Hepatocyte (in vitro differentiated cells): ENCODE data around the gene GDI2. TPM values are rescaled to one million over a fixed set of nuclear protein-coding genes. Genes with fewer than 3 reads are reported as not detected.

Experiments
- DNase-seq: peaks from one replicate; pipeline ENCODE4 v3.0.0-alpha.2; 2016; ENCODE audit warnings: low spot score
- H2AFZ ChIP-seq: fragments of 200-600 bp; sonication (generic); 2 replicates; pipeline ENCODE4 v1.6.0; 2016; ENCODE audit warnings: antibody characterized with exemption, mild to moderate bottlenecking
- H3K27ac ChIP-seq: fragments of 200-600 bp; sonication (generic); 2 replicates; pipeline ENCODE4 v1.5.1; 2016; ENCODE audit warnings: mild to moderate bottlenecking
- H3K27me3 ChIP-seq: fragments of 200-600 bp; sonication (generic); 2 replicates; pipeline ENCODE4 v1.6.1; 2016
- H3K36me3 ChIP-seq: fragments of 200-600 bp; sonication (generic); replicated peaks from 2 replicates; pipeline ENCODE4 v1.5.1; 2016; ENCODE audit warnings: low read depth; ENCODE audit not compliant: insufficient read depth
- H3K4me1 ChIP-seq: fragments of 200-600 bp; sonication (generic); 2 replicates; pipeline ENCODE4 v1.5.1; 2016; ENCODE audit warnings: mild to moderate bottlenecking, moderate library complexity; ENCODE audit not compliant: insufficient read depth
- H3K4me2 ChIP-seq: fragments of 200-600 bp; sonication (generic); 2 replicates; pipeline ENCODE4 v1.6.0; 2016
- H3K4me3 ChIP-seq: fragments of 200-600 bp; sonication (generic); 2 replicates; pipeline ENCODE4 v1.5.1; 2016; ENCODE audit warnings: mild to moderate bottlenecking
- H3K79me2 ChIP-seq: fragments of 200-600 bp; sonication (generic); 2 replicates; pipeline ENCODE4 v1.6.0; 2017; ENCODE audit warnings: mild to moderate bottlenecking
- H3K9me2 ChIP-seq: fragments of 200-600 bp; sonication (generic); replicated peaks from 2 replicates; pipeline ENCODE4 v1.6.0; 2017; ENCODE audit warnings: mild to moderate bottlenecking; ENCODE audit not compliant: insufficient read depth
- H3K9me3 ChIP-seq: fragments of 200-600 bp; sonication (generic); 2 replicates; pipeline ENCODE4 v1.5.1; 2016; ENCODE audit warnings: low read depth, mild to moderate bottlenecking
- H4K20me1 ChIP-seq: fragments of 200-600 bp; sonication (generic); 2 replicates; pipeline ENCODE4 v1.6.0; 2016; ENCODE audit warnings: mild to moderate bottlenecking; ENCODE audit not compliant: insufficient read depth, poor library complexity, severe bottlenecking
- EZH2 ChIP-seq: fragments of 200-600 bp; sonication (generic); IDR thresholded peaks from 2 replicates; pipeline ENCODE4 v1.6.1; 2016; ENCODE audit warnings: antibody characterized with exemption, mild to moderate bottlenecking, borderline replicate concordance
- EZH2phosphoT487 ChIP-seq: fragments of 200-600 bp; sonication (generic); IDR thresholded peaks from one replicate; pipeline ENCODE4 v1.6.1; 2018; ENCODE audit warnings: antibody characterized with exemption, mild to moderate bottlenecking, low read depth, moderate library complexity; ENCODE audit not compliant: unreplicated experiment, severe bottlenecking
- WGBS: methylation state at CpG from one replicate; pipeline ENCODE4 v1.1.6; 2016; ENCODE audit warnings: low lambda C conversion rate; ENCODE audit errors: missing lambda C conversion rate; 5-methylcytosine and 5-hydroxymethylcytosine counted together
- polyA plus RNA-seq: library from polyadenylated mRNA; unstranded; fragments of >200 nt; fragmentation: Nextera tagmentation; extraction: Ambion mirVana; gene quantifications from 2 replicates; pipeline ENCODE4 v1.2.1, GENCODE V29; 2016
- total RNA-seq: library from RNA; depleted of rRNA; stranded (reverse); fragments of >200 nt; gene quantifications from 2 replicates; pipeline ENCODE4 v1.2.3, GENCODE V29; 2014
- TF ChIP-seq, protein P1 (sequence below): fragments of 200-600 bp; sonication (generic); IDR thresholded peaks from 2 replicates; pipeline ENCODE4 v1.5.1; 2016; ENCODE audit warnings: antibody characterized with exemption, mild to moderate bottlenecking; ENCODE audit not compliant: poor library complexity

Gene GDI2
- total and polyA plus RNA-seq, 2 experiments from 2014 or later = 149 to 362 TPM

- no peak overlapping the region for H3K4me2 ChIP-seq
Observed at GRCh38 chr10:5833814-5834213, 20.6 kb upstream of the GDI2 start.

DNA sequence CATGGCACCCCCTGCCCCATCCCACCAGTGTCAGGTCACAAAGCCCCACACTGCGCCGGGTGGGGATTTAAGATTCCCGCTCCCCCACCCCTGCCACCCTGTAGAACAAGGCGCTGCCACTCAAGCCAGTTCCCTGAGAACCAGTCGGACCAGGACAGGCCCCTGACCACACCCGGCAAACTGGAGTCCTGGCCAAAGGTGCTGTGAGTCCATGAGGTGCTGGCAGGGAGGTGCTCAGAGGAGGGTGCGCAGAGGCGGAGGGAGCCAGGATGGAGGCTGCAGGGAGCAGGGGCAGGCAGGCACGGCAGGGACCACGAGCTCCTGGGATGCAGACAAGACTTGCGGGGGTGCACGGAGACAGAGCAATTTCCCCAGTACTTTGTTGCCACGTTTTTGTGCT, 19.7 kb upstream of the GDI2 start:
- H3K4me3 ChIP-seq = no peak overlapping the region

More at GRCh38 chr10:5833814-5834213, 20.6 kb upstream of the GDI2 start:
- Histone ChIP-seq H3K36me3 (no peaks in the 10 kb centered on the region), H4K20me1 (no peaks in the 10 kb centered on the region), H3K27me3 (no peaks in the 10 kb centered on the region), H2AFZ (no peak overlapping the region), H3K27ac (no peak overlapping the region), H3K4me1 (no peaks in the 10 kb centered on the region), H3K9me3 (no peaks in the 10 kb centered on the region), H3K4me3 (no peak overlapping the region), H3K9me2 (no peaks in the 10 kb centered on the region), H3K79me2 (no peaks in the 10 kb centered on the region)
- TF ChIP-seq, protein P1, sequence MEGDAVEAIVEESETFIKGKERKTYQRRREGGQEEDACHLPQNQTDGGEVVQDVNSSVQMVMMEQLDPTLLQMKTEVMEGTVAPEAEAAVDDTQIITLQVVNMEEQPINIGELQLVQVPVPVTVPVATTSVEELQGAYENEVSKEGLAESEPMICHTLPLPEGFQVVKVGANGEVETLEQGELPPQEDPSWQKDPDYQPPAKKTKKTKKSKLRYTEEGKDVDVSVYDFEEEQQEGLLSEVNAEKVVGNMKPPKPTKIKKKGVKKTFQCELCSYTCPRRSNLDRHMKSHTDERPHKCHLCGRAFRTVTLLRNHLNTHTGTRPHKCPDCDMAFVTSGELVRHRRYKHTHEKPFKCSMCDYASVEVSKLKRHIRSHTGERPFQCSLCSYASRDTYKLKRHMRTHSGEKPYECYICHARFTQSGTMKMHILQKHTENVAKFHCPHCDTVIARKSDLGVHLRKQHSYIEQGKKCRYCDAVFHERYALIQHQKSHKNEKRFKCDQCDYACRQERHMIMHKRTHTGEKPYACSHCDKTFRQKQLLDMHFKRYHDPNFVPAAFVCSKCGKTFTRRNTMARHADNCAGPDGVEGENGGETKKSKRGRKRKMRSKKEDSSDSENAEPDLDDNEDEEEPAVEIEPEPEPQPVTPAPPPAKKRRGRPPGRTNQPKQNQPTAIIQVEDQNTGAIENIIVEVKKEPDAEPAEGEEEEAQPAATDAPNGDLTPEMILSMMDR = no peak
- TF ChIP-seq EZH2phosphoT487 (no peak), EZH2 (no peak)
- DNase-seq = no peak
- WGBS = 49% methylated on average over 6 of the region's 6 CpGs

DNA sequence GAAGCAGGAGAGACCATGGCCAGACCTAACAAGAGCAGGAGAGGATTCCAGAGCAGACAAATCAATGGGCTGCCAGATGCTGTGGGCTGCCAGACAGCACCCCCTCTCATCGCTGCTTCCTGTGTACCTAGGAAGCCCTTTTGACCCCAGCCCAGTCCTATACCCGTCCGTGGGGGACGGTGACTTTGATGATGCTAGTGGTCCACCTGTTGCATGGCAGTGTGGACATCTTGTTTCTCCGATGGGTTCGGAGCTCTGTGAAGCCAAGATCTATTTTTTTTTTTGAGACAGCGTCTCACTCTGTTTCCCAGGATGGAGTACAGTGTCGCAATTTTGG, 18.2 kb upstream of the GDI2 start:
- Histone ChIP-seq H3K4me2 (no peak overlapping the region), H2AFZ (no peak overlapping the region), H3K9me3 (no peaks in the 10 kb centered on the region), H3K9me2 (no peaks in the 10 kb centered on the region), H4K20me1 (no peaks in the 10 kb centered on the region), H3K4me3 (no peak overlapping the region), H3K27me3 (no peaks in the 10 kb centered on the region), H3K79me2 (no peaks in the 10 kb centered on the region), H3K36me3 (no peaks in the 10 kb centered on the region), H3K27ac (no peak overlapping the region), H3K4me1 (no peaks in the 10 kb centered on the region)
- TF ChIP-seq, protein P1 = no peak
- TF ChIP-seq EZH2phosphoT487 (no peak), EZH2 (no peak)
- WGBS = 87% methylated on average over 8 of the region's 8 CpGs
- DNase-seq = no peak

More for the DNA sequence above, 19.7 kb upstream of the GDI2 start:
- Histone ChIP-seq H3K9me3 (no peaks in the 10 kb centered on the region), H3K4me2 (no peak overlapping the region), H4K20me1 (no peaks in the 10 kb centered on the region), H2AFZ (no peak overlapping the region), H3K36me3 (no peaks in the 10 kb centered on the region), H3K4me1 (no peaks in the 10 kb centered on the region), H3K27me3 (no peaks in the 10 kb centered on the region), H3K27ac (no peak overlapping the region), H3K9me2 (no peaks in the 10 kb centered on the region), H3K79me2 (no peaks in the 10 kb centered on the region)
- TF ChIP-seq EZH2 (no peak), EZH2phosphoT487 (no peak)
- TF ChIP-seq, protein P1 = no peak
- no peak for DNase-seq
- WGBS = 87% methylated on average over 13 of the region's 13 CpGs
